PC-3 (cell line): ENCODE measurements around the gene DROSHA.

Experiments
- EZH2 ChIP-seq: fragments of 300-600 bp; sonication (generic); IDR thresholded peaks from one replicate; pipeline ENCODE4 v1.6.1; 2017; ENCODE audit warnings: antibody characterized with exemption, mild to moderate bottlenecking, low read length; ENCODE audit not compliant: unreplicated experiment
- TF ChIP-seq, protein P1 (sequence below): fragments of 300-600 bp; sonication (generic); conservative IDR thresholded peaks from 2 replicates; pipeline ENCODE4 v1.5.1; 2017; ENCODE audit warnings: antibody characterized with exemption, low read depth, mild to moderate bottlenecking, low read length

GRCh38 chr5:31362529-31362900, 169.4 kb downstream of the DROSHA start:
- TF ChIP-seq, protein P1, sequence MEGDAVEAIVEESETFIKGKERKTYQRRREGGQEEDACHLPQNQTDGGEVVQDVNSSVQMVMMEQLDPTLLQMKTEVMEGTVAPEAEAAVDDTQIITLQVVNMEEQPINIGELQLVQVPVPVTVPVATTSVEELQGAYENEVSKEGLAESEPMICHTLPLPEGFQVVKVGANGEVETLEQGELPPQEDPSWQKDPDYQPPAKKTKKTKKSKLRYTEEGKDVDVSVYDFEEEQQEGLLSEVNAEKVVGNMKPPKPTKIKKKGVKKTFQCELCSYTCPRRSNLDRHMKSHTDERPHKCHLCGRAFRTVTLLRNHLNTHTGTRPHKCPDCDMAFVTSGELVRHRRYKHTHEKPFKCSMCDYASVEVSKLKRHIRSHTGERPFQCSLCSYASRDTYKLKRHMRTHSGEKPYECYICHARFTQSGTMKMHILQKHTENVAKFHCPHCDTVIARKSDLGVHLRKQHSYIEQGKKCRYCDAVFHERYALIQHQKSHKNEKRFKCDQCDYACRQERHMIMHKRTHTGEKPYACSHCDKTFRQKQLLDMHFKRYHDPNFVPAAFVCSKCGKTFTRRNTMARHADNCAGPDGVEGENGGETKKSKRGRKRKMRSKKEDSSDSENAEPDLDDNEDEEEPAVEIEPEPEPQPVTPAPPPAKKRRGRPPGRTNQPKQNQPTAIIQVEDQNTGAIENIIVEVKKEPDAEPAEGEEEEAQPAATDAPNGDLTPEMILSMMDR, result no peak
- no peak for TF ChIP-seq EZH2
